Activated CD8-positive, alpha-beta memory T cell treated with anti-CD3 and anti-CD28 coated beads for 1 hour (primary cell): Measurements from ENCODE around the gene GRIN2C.
"Not testable (repeated sequence)": the region's sequence is repeated elsewhere in the genome, so short reads cannot be mapped to it uniquely, and the experiment has no call there.

ENCODE experiments used
- DNase-seq, 2 donors: peaks; one replicate each; pipeline ENCODE4 v3.0.0-alpha.2; 2020; ENCODE audit warnings: low read depth in 1 of 2; ENCODE audit errors: extremely low read depth in 1 of 2

Gene GRIN2C

GRCh38 chr17:74881073-74881472, 21.4 kb upstream of the GRIN2C start:
- no peak for DNase-seq

- no peak for DNase-seq
Measured at GRCh38 chr17:74879308-74879707, 19.6 kb upstream of the GRIN2C start.

GRCh38 chr17:74878658-74879057, 19.0 kb upstream of the GRIN2C start:
- DNase-seq: no peak

- no peak for DNase-seq
Measured at GRCh38 chr17:74877592-74878548, 18.2 kb upstream of the GRIN2C start.

GRCh38 chr17:74875977-74876593, 16.4 kb upstream of the GRIN2C start:
- DNase-seq: no peak

- no peak for DNase-seq
Measured at GRCh38 chr17:74875155-74875976, 15.7 kb upstream of the GRIN2C start.

- no peak for DNase-seq
Measured at GRCh38 chr17:74874615-74875037, 14.9 kb upstream of the GRIN2C start.

GRCh38 chr17:74873874-74874614, 14.4 kb upstream of the GRIN2C start:
- DNase-seq: no peak

GRCh38 chr17:74873037-74873873, 13.6 kb upstream of the GRIN2C start:
- peak; percentile 98 to 99 for DNase-seq

- no peak for DNase-seq
Measured at GRCh38 chr17:74872313-74873036, 12.8 kb upstream of the GRIN2C start, which contains the start of gene FDXR. FDXR (minus strand) TSS chr17:74872994; CDS start chr17:74872944, 50 bp downstream.

- no peak for DNase-seq
Measured at GRCh38 chr17:74871356-74872076, 11.8 kb upstream of the GRIN2C start.

GRCh38 chr17:74870512-74870911, 10.8 kb upstream of the GRIN2C start:
- DNase-seq: no peak

- not testable (repeated sequence) for DNase-seq
Measured at GRCh38 chr17:74870028-74870427, 10.3 kb upstream of the GRIN2C start.

- no peak for DNase-seq
Measured at GRCh38 chr17:74868908-74869255, 9.2 kb upstream of the GRIN2C start.

GRCh38 chr17:74868251-74868907, 8.7 kb upstream of the GRIN2C start:
- no peak for DNase-seq

GRCh38 chr17:74866198-74866835, 6.6 kb upstream of the GRIN2C start:
- DNase-seq: no peak

GRCh38 chr17:74865504-74866197, 6.0 kb upstream of the GRIN2C start:
- DNase-seq: no peak
